IMR-90 (cell line): ENCODE measurements around the gene SRPX2. TPM values are rescaled to one million over a fixed set of nuclear protein-coding genes. Genes with fewer than 3 reads are reported as not detected.

ENCODE experiments used
- ATAC-seq: fragments of 200-7000 bp; cut with Tn5 transposase; 2 replicates; pipeline ENCODE4 v1.9.1; 2020; ENCODE audit warnings: low read depth, mild to moderate bottlenecking, moderate library complexity
- BruUV-seq: library from RNA; stranded (reverse); fragments of 400-500 nt; replicated peaks from 2 replicates; lab custom pipeline; 2021; lab: Mats Ljungman, UMichigan
- CTCF ChIA-PET: fragments of 300-600 bp; formaldehyde crosslinking; extraction: SDS; loops from one replicate; lab custom pipeline; 2021; ENCODE audit warnings: antibody characterized with exemption; lab: Yijun Ruan, JAX
- POLR2A ChIA-PET: fragments of 300-600 bp; sonication (Branson Sonifier 250); formaldehyde crosslinking; loops from one replicate; lab custom pipeline; 2022; ENCODE audit warnings: antibody characterized with exemption; ENCODE audit not compliant: unreplicated experiment; lab: Charles Lee
- DNase-seq: peaks from one replicate; pipeline ENCODE4 v3.0.0; 2013
- H2AFZ ChIP-seq: replicated peaks from 2 replicates; pipeline ENCODE3; 2013; ENCODE audit warnings: low read length, mild to moderate bottlenecking; ENCODE audit not compliant: poor library complexity
- H2AK5ac ChIP-seq: 2 replicates; pipeline ENCODE4 v1.6.1; 2013; ENCODE audit warnings: low read depth, low read length, inconsistent platforms
- H2AK9ac ChIP-seq: replicated peaks from 2 replicates; pipeline ENCODE3; 2013; ENCODE audit warnings: mild to moderate bottlenecking, low read depth, low read length, moderate library complexity; ENCODE audit not compliant: poor library complexity
- H2BK120ac ChIP-seq: 2 replicates; pipeline ENCODE4 v1.6.1; 2013; ENCODE audit warnings: low read depth, low read length, inconsistent platforms
- H2BK15ac ChIP-seq: 3 replicates; pipeline ENCODE4 v1.6.1; 2013; ENCODE audit warnings: low read depth, low read length, inconsistent platforms
- H2BK20ac ChIP-seq: 2 replicates; pipeline ENCODE4 v1.6.1; 2013; ENCODE audit warnings: low read depth, mild to moderate bottlenecking, inconsistent platforms, low read length, moderate library complexity
- H2BK5ac ChIP-seq: 2 replicates; pipeline ENCODE4 v1.6.1; 2013; ENCODE audit warnings: mild to moderate bottlenecking, low read depth, low read length, inconsistent platforms; ENCODE audit not compliant: poor library complexity, severe bottlenecking
- H3K14ac ChIP-seq: replicated peaks from 2 replicates; pipeline ENCODE4 v1.6.1; 2013; ENCODE audit warnings: low read depth, low read length, inconsistent platforms
- H3K18ac ChIP-seq: 2 replicates; pipeline ENCODE4 v1.6.1; 2013; ENCODE audit warnings: low read depth, low read length, control low read depth
- H3K23ac ChIP-seq: 2 replicates; pipeline ENCODE4 v1.6.1; 2013; ENCODE audit warnings: low read depth, low read length, inconsistent platforms
- H3K27ac ChIP-seq: 2 replicates; pipeline ENCODE4 v1.5.1; 2013; ENCODE audit warnings: mild to moderate bottlenecking, control low read depth, low read length; ENCODE audit not compliant: insufficient read depth
- H3K27me3 ChIP-seq: 2 replicates; pipeline ENCODE4 v1.6.1; 2013; ENCODE audit warnings: low read length; ENCODE audit not compliant: control insufficient read depth, insufficient read depth
- H3K36me3 ChIP-seq: 2 replicates; pipeline ENCODE4 v1.6.1; 2013; ENCODE audit warnings: low read length, mixed read lengths; ENCODE audit not compliant: control insufficient read depth, insufficient read depth
- H3K4ac ChIP-seq: 2 replicates; pipeline ENCODE4 v1.6.1; 2013; ENCODE audit warnings: low read depth, low read length, inconsistent platforms
- H3K4me1 ChIP-seq: 2 replicates; pipeline ENCODE4 v1.6.1; 2013; ENCODE audit warnings: low read length, mixed read lengths; ENCODE audit not compliant: control insufficient read depth, insufficient read depth
- H3K4me2 ChIP-seq: 2 replicates; pipeline ENCODE4 v1.6.1; 2013; ENCODE audit warnings: low read depth, mild to moderate bottlenecking, control low read depth, low read length, moderate library complexity
- H3K4me3 ChIP-seq: 2 replicates; pipeline ENCODE4 v1.5.1; 2013; ENCODE audit warnings: low read depth, mild to moderate bottlenecking, control low read depth, low read length, moderate library complexity; ENCODE audit not compliant: insufficient read depth
- H3K56ac ChIP-seq: 2 replicates; pipeline ENCODE4 v1.6.1; 2013; ENCODE audit warnings: low read length, inconsistent platforms; ENCODE audit not compliant: insufficient read depth; ENCODE audit errors: extremely low read depth
- H3K79me1 ChIP-seq, 2 experiments: 2 replicates each; pipeline ENCODE4 v1.6.1; 2013; ENCODE audit warnings: low read length in 2 of 2, inconsistent platforms in 1 of 2, low read depth in 1 of 2
- H3K9ac ChIP-seq: 2 replicates; pipeline ENCODE4 v1.6.1; 2013; ENCODE audit warnings: low read depth, low read length, control low read depth
- H3K9me1 ChIP-seq: 2 replicates; pipeline ENCODE4 v1.6.1; 2013; ENCODE audit warnings: low read length, inconsistent platforms; ENCODE audit not compliant: insufficient read depth
- H3K9me3 ChIP-seq: 2 replicates; pipeline ENCODE4 v1.6.1; 2013; ENCODE audit warnings: low read length; ENCODE audit not compliant: control insufficient read depth, insufficient read depth
- H4K20me1 ChIP-seq: 2 replicates; pipeline ENCODE4 v1.6.1; 2013; ENCODE audit warnings: low read length, inconsistent platforms; ENCODE audit not compliant: insufficient read depth
- H4K5ac ChIP-seq: 2 replicates; pipeline ENCODE4 v1.6.1; 2013; ENCODE audit warnings: mild to moderate bottlenecking, low read depth, low read length, control low read depth
- H4K8ac ChIP-seq, 2 experiments: 2 replicates each; pipeline ENCODE4 v1.6.1; 2013; ENCODE audit warnings: low read depth in 2 of 2, low read length in 2 of 2, control low read depth in 1 of 2, inconsistent platforms in 1 of 2
- H4K91ac ChIP-seq: 2 replicates; pipeline ENCODE4 v1.6.1; 2013; ENCODE audit warnings: low read depth, low read length, inconsistent platforms; ENCODE audit not compliant: insufficient read depth
- BHLHE40 ChIP-seq: fragments of 150-350 bp; IDR thresholded peaks from 2 replicates; pipeline ENCODE4 v1.6.1; 2016; ENCODE audit warnings: mild to moderate bottlenecking, low read depth, low read length
- CEBPB ChIP-seq: IDR thresholded peaks from 2 replicates; pipeline ENCODE4 v1.6.1; 2012; ENCODE audit warnings: low read depth, low read length, improper control_type of control experiment
- CHD1 ChIP-seq: IDR thresholded peaks from 2 replicates; pipeline ENCODE4 v1.6.1; 2012; ENCODE audit warnings: low read depth, low read length, improper control_type of control experiment
- FOS ChIP-seq: fragments of 150-350 bp; IDR thresholded peaks from 2 replicates; pipeline ENCODE4 v1.6.1; 2016; ENCODE audit warnings: low read depth, low read length
- MAFK ChIP-seq: IDR thresholded peaks from 2 replicates; pipeline ENCODE4 v1.6.1; 2012; ENCODE audit warnings: low read depth, low read length, improper control_type of control experiment
- MAZ ChIP-seq: IDR thresholded peaks from 2 replicates; pipeline ENCODE4 v1.6.1; 2012; ENCODE audit warnings: low read depth, mild to moderate bottlenecking, low read length, improper control_type of control experiment, moderate library complexity, borderline replicate concordance
- MXI1 ChIP-seq: IDR thresholded peaks from 2 replicates; pipeline ENCODE4 v1.6.1; 2012; ENCODE audit warnings: low read depth, mild to moderate bottlenecking, low read length, moderate library complexity, borderline replicate concordance
- NFE2L2 ChIP-seq: fragments of 150-350 bp; IDR thresholded peaks from 2 replicates; pipeline ENCODE4 v1.6.1; 2016; ENCODE audit warnings: low read depth, mild to moderate bottlenecking, low read length
- POLR2A ChIP-seq: IDR thresholded peaks from 2 replicates; pipeline ENCODE4 v1.6.1; 2012; ENCODE audit warnings: mild to moderate bottlenecking, low read depth, low read length
- RAD21 ChIP-seq: IDR thresholded peaks from 2 replicates; pipeline ENCODE4 v1.6.1; 2012; ENCODE audit warnings: low read length, improper control_type of control experiment
- RCOR1 ChIP-seq: IDR thresholded peaks from 2 replicates; pipeline ENCODE4 v1.6.1; 2012; ENCODE audit warnings: mild to moderate bottlenecking, low read length, improper control_type of control experiment; ENCODE audit not compliant: insufficient replicate concordance
- RFX5 ChIP-seq: IDR thresholded peaks from 2 replicates; pipeline ENCODE4 v1.8.0; 2012; ENCODE audit warnings: low read depth, mild to moderate bottlenecking, low read length, moderate library complexity
- SMC3 ChIP-seq: fragments of 150-350 bp; IDR thresholded peaks from 2 replicates; pipeline ENCODE4 v1.6.1; 2016; ENCODE audit warnings: low read depth, mild to moderate bottlenecking, antibody characterized with exemption, low read length, moderate library complexity
- WGBS, 2 experiments: methylation state at CpG; one replicate each; pipeline versions ENCODE4 v1.1.5 to v1.1.7; 2013; ENCODE audit warnings: missing lambda C conversion rate in 2 of 2; ENCODE audit not compliant: insufficient read length in 1 of 2; ENCODE audit errors: extremely low coverage in 2 of 2; 5-methylcytosine and 5-hydroxymethylcytosine counted together
- dilution Hi-C: fragments of 300-500 bp; cut with HindIII; formaldehyde crosslinking; loops from one replicate; pipeline ENCODE4 v1.14.3; 2018; ENCODE audit warnings: low sequenced_read_pairs; ENCODE audit not compliant: unreplicated experiment
- in situ Hi-C: fragments of 300-500 bp; cut with MboI; formaldehyde crosslinking; loops from 3 replicates; pipeline ENCODE4 v1.14.3; 2019; ENCODE audit warnings: low sequenced_read_pairs, inconsistent platforms, mixed read lengths
- intact Hi-C: fragments of 100-400 bp; cut with micrococcal nuclease; formaldehyde crosslinking; loops from 2 replicates; pipeline ENCODE4 v1.10.0; 2022
- polyA plus RNA-seq, 3 experiments: library from polyadenylated mRNA; depleted of rRNA; stranded (reverse); fragments of >200 nt; gene quantifications; 2 replicates each; pipeline ENCODE4 v1.2.3, GENCODE V29; 2012; ENCODE audit warnings: low replicate concordance in 1 of 3
- total RNA-seq: library from RNA; depleted of rRNA; stranded (reverse); fragments of >200 nt; gene quantifications from 2 replicates; pipeline ENCODE4 v1.2.3, GENCODE V29; 2012
- TF ChIP-seq, protein P1 (sequence below): conservative IDR thresholded peaks from 2 replicates; pipeline ENCODE4 v1.5.1; 2012; ENCODE audit warnings: mild to moderate bottlenecking, low read depth, low read length, improper control_type of control experiment
- TF ChIP-seq, protein P2 (sequence below): fragments of 150-350 bp; IDR thresholded peaks from 2 replicates; pipeline ENCODE4 v1.6.1; 2016; ENCODE audit warnings: low read depth, mild to moderate bottlenecking, low read length, moderate library complexity, borderline replicate concordance
- TF ChIP-seq, protein P3 (sequence below): fragments of 150-350 bp; IDR thresholded peaks from 2 replicates; pipeline ENCODE4 v1.6.1; 2017; ENCODE audit warnings: mild to moderate bottlenecking, antibody characterized with exemption, low read length, low read depth

The SRPX2 gene
- total and polyA plus RNA-seq, 2 of the 4 experiments (the other 2 are of a cell fraction), result 20.6 to 43.1 TPM

DNA sequence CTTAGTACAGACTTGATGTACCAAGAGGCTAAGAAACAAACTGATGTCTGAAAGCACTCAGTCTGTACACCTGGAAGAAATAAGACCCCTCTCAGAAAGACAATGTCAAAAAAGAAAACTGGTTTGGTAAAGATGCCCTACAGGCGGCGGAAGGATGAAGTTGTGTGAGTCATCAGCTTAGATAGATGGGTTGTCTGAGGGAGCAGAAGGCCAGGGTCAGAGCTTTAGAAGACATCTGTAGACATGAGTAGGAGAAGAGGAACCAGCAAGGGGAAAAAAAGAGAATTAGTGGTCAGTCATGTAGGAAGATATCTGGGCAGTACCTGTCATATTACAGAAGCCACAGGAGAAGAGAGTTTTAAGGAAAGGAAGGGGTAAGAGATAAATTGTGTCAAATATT, 8.3 kb downstream of the SRPX2 start:
- Histone ChIP-seq H3K9me3 (no peaks in the 10 kb centered on the region), H3K4me3 (no peak overlapping the region), H3K9ac (no peak overlapping the region), H3K9me1 (peaks cover 3% of the 10 kb centered on the region), H3K79me1 (no peaks in the 10 kb centered on the region; a peak in 1 of 4 replicates), H3K27me3 (no peaks in the 10 kb centered on the region), H3K4me1 (peaks cover 15% of the 10 kb centered on the region), H2BK120ac (no peak overlapping the region), H3K36me3 (0 out of 2 replicates have a peak, but pooled peaks cover 1% of the 10 kb centered on the region), H3K4ac (no peak overlapping the region), H2BK20ac (no peak overlapping the region), H4K20me1 (no peaks in the 10 kb centered on the region), H3K56ac (no peak overlapping the region), H3K18ac (no peak overlapping the region), H2BK5ac (no peak overlapping the region), H3K23ac (no peak overlapping the region), H3K27ac (no peak overlapping the region), H2AK9ac (no peak overlapping the region), H3K14ac (no peak overlapping the region), H4K8ac (no peak overlapping the region), H3K4me2 (no peak overlapping the region), H2AK5ac (no peak overlapping the region), H4K91ac (no peak overlapping the region), H2AFZ (no peak overlapping the region), H2BK15ac (no peak overlapping the region), H4K5ac (no peak overlapping the region)
- dilution Hi-C loops (no loop called here), intact Hi-C loops (no loop called here), in situ Hi-C loops (no loop called here)
- WGBS, 2 experiments, result no CpG with 5 or more reads among the region's 2 CpGs
- ChIA-PET CTCF (interaction anchor here (1.1 to 1.4 kb wide), 2 partner anchors 19 to 33 kb away, joined by 3 to 5 read pairs; no protein-coding TSS in a partner anchor), POLR2A (no interaction called here)
- no peak for DNase-seq
- no TSS peak for BruUV-seq
- no peak for ATAC-seq
- no peak for TF ChIP-seq CEBPB
- no peak for TF ChIP-seq FOS
- TF ChIP-seq NFE2L2, result no peak
- no peak for TF ChIP-seq RAD21
- no peak for TF ChIP-seq MXI1
- TF ChIP-seq MAFK, result no peak
- no peak for TF ChIP-seq RCOR1
- no peak for TF ChIP-seq SMC3
- TF ChIP-seq, protein P1, sequence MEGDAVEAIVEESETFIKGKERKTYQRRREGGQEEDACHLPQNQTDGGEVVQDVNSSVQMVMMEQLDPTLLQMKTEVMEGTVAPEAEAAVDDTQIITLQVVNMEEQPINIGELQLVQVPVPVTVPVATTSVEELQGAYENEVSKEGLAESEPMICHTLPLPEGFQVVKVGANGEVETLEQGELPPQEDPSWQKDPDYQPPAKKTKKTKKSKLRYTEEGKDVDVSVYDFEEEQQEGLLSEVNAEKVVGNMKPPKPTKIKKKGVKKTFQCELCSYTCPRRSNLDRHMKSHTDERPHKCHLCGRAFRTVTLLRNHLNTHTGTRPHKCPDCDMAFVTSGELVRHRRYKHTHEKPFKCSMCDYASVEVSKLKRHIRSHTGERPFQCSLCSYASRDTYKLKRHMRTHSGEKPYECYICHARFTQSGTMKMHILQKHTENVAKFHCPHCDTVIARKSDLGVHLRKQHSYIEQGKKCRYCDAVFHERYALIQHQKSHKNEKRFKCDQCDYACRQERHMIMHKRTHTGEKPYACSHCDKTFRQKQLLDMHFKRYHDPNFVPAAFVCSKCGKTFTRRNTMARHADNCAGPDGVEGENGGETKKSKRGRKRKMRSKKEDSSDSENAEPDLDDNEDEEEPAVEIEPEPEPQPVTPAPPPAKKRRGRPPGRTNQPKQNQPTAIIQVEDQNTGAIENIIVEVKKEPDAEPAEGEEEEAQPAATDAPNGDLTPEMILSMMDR, result no peak
- no peak for TF ChIP-seq POLR2A
- no peak for TF ChIP-seq RFX5
- TF ChIP-seq MAZ, result no peak
- TF ChIP-seq CHD1, result no peak
- TF ChIP-seq, protein P2, sequence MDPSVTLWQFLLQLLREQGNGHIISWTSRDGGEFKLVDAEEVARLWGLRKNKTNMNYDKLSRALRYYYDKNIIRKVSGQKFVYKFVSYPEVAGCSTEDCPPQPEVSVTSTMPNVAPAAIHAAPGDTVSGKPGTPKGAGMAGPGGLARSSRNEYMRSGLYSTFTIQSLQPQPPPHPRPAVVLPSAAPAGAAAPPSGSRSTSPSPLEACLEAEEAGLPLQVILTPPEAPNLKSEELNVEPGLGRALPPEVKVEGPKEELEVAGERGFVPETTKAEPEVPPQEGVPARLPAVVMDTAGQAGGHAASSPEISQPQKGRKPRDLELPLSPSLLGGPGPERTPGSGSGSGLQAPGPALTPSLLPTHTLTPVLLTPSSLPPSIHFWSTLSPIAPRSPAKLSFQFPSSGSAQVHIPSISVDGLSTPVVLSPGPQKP, result no peak
- TF ChIP-seq, protein P3, sequence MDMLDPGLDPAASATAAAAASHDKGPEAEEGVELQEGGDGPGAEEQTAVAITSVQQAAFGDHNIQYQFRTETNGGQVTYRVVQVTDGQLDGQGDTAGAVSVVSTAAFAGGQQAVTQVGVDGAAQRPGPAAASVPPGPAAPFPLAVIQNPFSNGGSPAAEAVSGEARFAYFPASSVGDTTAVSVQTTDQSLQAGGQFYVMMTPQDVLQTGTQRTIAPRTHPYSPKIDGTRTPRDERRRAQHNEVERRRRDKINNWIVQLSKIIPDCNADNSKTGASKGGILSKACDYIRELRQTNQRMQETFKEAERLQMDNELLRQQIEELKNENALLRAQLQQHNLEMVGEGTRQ, result no peak
- no peak for TF ChIP-seq BHLHE40
